Measurements from ENCODE around the gene PARD3.
"Not testable (repeated sequence)": the region's sequence is repeated elsewhere in the genome, so short reads cannot be mapped to it uniquely, and the experiment has no call there.

PARD3 gene

GRCh38 chr10:34281661-34282582 lies 533.2 kb downstream of the PARD3 start:
- DNase-seq = no peak

GRCh38 chr10:34280599-34281374 lies 534.3 kb downstream of the PARD3 start:
- no peak for DNase-seq

- DNase-seq = no peak
Measured at GRCh38 chr10:34275626-34276130, 539.4 kb downstream of the PARD3 start.

GRCh38 chr10:34274906-34275305 lies 540.2 kb downstream of the PARD3 start:
- no peak for DNase-seq

GRCh38 chr10:34273340-34273739 lies 541.8 kb downstream of the PARD3 start:
- no peak for DNase-seq

GRCh38 chr10:34272316-34272715 lies 542.8 kb downstream of the PARD3 start:
- no peak for DNase-seq

- DNase-seq = not testable (repeated sequence)
Measured at GRCh38 chr10:34268410-34268809, 546.7 kb downstream of the PARD3 start.

GRCh38 chr10:34262985-34263384 lies 552.1 kb downstream of the PARD3 start:
- peak in 1 of 2 experiments; percentile 32 for DNase-seq

GRCh38 chr10:34260904-34261303 lies 554.2 kb downstream of the PARD3 start:
- peak; percentile 52 to 90 for DNase-seq

GRCh38 chr10:34256216-34256615 lies 558.9 kb downstream of the PARD3 start:
- DNase-seq = no peak

GRCh38 chr10:34255035-34255434 lies 560.1 kb downstream of the PARD3 start:
- DNase-seq = no peak

- DNase-seq = peak in 1 of 2 experiments; percentile 4
Measured at GRCh38 chr10:34254596-34254995, 560.5 kb downstream of the PARD3 start.

- peak in 1 of 2 experiments; percentile 10 for DNase-seq
Measured at GRCh38 chr10:34252111-34252510, 563.0 kb downstream of the PARD3 start.

GRCh38 chr10:34251177-34251576 lies 563.9 kb downstream of the PARD3 start:
- DNase-seq = no peak

GRCh38 chr10:34250722-34251121 lies 564.4 kb downstream of the PARD3 start:
- DNase-seq = no peak

GRCh38 chr10:34249634-34250033 lies 565.5 kb downstream of the PARD3 start:
- peak; percentile 8 to 26 for DNase-seq

GRCh38 chr10:34247560-34247959 lies 567.5 kb downstream of the PARD3 start:
- DNase-seq = no peak

- no peak for DNase-seq
Measured at GRCh38 chr10:34244756-34245484, 570.2 kb downstream of the PARD3 start.

GRCh38 chr10:34241226-34242000 lies 573.7 kb downstream of the PARD3 start:
- no peak for DNase-seq

GRCh38 chr10:34240039-34240438 lies 575.1 kb downstream of the PARD3 start:
- no peak for DNase-seq

GRCh38 chr10:34237898-34238455 lies 577.1 kb downstream of the PARD3 start:
- no peak for DNase-seq

- DNase-seq = no peak
Measured at GRCh38 chr10:34236931-34237330, 578.2 kb downstream of the PARD3 start.
